IPS-18a (cell line): ENCODE measurements around the gene C11orf97.
"Not testable (repeated sequence)": the region's sequence is repeated elsewhere in the genome, so short reads cannot be mapped to it uniquely, and the experiment has no call there.

ENCODE experiments used
- H3K27ac ChIP-seq: one replicate; pipeline ENCODE4 v1.5.1; 2013; ENCODE audit warnings: low read length
- H3K27me3 ChIP-seq: one replicate; pipeline ENCODE4 v1.6.1; 2013; ENCODE audit warnings: mild to moderate bottlenecking, low read length; ENCODE audit not compliant: control insufficient read depth, insufficient read depth
- H3K36me3 ChIP-seq: one replicate; pipeline ENCODE4 v1.6.1; 2013; ENCODE audit warnings: low read depth, low read length; ENCODE audit not compliant: control insufficient read depth
- H3K4me1 ChIP-seq: one replicate; pipeline ENCODE4 v1.6.1; 2013; ENCODE audit warnings: low read depth, low read length; ENCODE audit not compliant: control insufficient read depth
- H3K4me3 ChIP-seq: one replicate; pipeline ENCODE4 v1.5.1; 2013; ENCODE audit warnings: low read length
- H3K9ac ChIP-seq: one replicate; pipeline ENCODE4 v1.6.1; 2013; ENCODE audit warnings: mild to moderate bottlenecking, low read length, moderate library complexity
- H3K9me3 ChIP-seq: one replicate; pipeline ENCODE4 v1.6.1; 2013; ENCODE audit warnings: low read depth, low read length; ENCODE audit not compliant: control insufficient read depth

C11orf97 gene

DNA sequence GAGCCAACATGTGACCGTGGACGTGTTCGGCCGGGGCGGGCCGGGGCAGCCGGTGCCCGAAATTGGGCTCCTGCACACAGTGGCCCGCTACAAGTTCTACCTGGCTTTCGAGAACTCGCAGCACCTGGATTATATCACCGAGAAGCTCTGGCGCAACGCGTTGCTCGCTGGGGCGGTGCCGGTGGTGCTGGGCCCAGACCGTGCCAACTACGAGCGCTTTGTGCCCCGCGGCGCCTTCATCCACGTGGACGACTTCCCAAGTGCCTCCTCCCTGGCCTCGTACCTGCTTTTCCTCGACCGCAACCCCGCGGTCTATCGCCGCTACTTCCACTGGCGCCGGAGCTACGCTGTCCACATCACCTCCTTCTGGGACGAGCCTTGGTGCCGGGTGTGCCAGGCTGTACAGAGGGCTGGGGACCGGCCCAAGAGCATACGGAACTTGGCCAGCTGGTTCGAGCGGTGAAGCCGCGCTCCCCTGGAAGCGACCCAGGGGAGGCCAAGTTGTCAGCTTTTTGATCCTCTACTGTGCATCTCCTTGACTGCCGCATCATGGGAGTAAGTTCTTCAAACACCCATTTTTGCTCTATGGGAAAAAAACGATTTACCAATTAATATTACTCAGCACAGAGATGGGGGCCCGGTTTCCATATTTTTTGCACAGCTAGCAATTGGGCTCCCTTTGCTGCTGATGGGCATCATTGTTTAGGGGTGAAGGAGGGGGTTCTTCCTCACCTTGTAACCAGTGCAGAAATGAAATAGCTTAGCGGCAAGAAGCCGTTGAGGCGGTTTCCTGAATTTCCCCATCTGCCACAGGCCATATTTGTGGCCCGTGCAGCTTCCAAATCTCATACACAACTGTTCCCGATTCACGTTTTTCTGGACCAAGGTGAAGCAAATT, 33.3 kb downstream of the C11orf97 start:
- peak overlapping the region; percentile 63 for H3K4me3 ChIP-seq
- H3K27ac ChIP-seq = no peak overlapping the region
- peak overlapping the region; percentile 23 for H3K9ac ChIP-seq
- H3K27me3 ChIP-seq = peaks cover 34% of the 10 kb centered on the region
- no peaks in the 10 kb centered on the region for H3K36me3 ChIP-seq
- no peaks in the 10 kb centered on the region for H3K9me3 ChIP-seq
- peaks cover 18% of the 10 kb centered on the region for H3K4me1 ChIP-seq

DNA sequence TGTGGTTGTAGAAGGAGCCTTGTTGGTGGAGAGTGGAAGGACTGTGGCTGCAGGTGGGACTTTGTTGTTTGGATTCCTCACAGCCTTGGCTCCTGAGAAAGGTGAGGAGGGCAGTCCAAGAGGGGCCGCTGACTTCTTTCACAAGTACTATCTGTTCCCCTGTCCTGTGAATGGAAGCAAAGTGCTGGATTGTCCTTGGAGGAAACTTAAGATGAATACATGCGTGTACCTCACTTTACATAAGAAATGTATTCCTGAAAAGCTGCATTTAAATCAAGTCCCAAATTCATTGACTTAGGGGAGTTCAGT, 33.9 kb downstream of the C11orf97 start:
- Histone ChIP-seq H3K9ac (no peak overlapping the region), H3K27ac (no peak overlapping the region), H3K4me1 (peaks cover 18% of the 10 kb centered on the region), H3K9me3 (no peaks in the 10 kb centered on the region), H3K4me3 (peak overlapping the region; percentile 63), H3K36me3 (no peaks in the 10 kb centered on the region), H3K27me3 (peaks cover 34% of the 10 kb centered on the region)

DNA sequence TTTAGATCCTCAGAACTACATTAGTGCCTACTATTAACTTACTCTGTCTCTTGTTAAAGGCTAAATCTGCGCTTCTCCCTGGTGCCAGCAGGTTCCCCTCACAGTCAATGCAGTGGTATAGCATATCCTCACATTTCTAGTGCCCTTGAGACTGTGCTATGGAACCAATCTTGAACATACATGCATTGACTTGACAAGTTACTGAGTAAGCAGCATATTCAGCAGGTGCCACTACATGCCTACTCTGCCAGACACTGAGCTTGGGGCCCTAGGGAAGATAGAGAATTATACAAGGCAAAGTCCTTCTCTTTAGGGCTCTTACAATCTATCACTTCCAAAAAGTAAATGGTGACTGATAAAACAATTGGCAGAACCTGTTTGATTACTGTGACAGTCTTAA, 34.6 kb downstream of the C11orf97 start:
- peaks cover 18% of the 10 kb centered on the region for H3K4me1 ChIP-seq
- H3K9ac ChIP-seq = no peak overlapping the region
- H3K36me3 ChIP-seq = no peaks in the 10 kb centered on the region
- H3K4me3 ChIP-seq = no peak overlapping the region
- no peaks in the 10 kb centered on the region for H3K9me3 ChIP-seq
- peaks cover 34% of the 10 kb centered on the region for H3K27me3 ChIP-seq
- H3K27ac ChIP-seq = no peak overlapping the region

DNA sequence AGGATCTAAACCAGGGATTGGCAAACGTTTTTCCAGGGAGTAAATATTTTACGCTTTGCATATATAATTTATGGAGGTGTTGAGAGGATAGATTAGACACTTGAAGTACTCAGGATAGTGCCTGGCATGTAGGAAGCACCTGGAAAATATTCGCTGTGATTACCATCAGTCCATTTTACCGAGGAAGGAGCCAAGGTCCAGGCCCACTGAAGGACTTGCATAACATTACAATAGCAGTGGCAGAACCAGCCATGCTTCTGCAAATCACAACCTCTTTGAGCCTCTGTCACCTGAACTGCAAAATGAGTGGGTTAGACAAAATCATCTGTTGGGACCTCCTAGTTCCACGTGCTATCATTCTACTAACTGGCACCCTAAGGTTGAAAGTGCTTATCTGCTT, 36.9 kb downstream of the C11orf97 start:
- no peaks in the 10 kb centered on the region for H3K9me3 ChIP-seq
- peaks cover 10% of the 10 kb centered on the region for H3K4me1 ChIP-seq
- no peak overlapping the region for H3K9ac ChIP-seq
- no peaks in the 10 kb centered on the region for H3K36me3 ChIP-seq
- no peak overlapping the region for H3K4me3 ChIP-seq
- H3K27me3 ChIP-seq = peaks cover 25% of the 10 kb centered on the region
- no peak overlapping the region for H3K27ac ChIP-seq

DNA sequence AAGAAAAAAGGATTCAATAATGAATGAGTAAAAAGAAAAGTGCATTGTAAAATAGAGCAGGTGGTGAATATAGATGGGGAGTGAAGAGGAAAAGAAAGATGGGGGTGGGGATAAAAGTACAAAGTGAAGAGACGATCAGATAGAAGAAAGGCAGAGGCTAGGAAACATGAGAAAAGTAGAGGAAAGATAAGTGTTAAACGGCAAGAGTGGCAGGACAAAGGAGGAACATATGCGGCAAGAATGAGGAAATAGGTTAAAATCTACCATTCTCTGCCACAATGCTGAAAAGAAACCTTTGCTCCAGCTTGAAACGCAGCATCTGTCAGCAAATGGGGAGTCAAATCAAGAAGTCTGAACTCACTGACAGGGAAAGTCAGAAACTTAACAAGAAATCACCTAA, 38.3 kb downstream of the C11orf97 start:
- H3K9ac ChIP-seq = no peak overlapping the region
- H3K36me3 ChIP-seq = no peaks in the 10 kb centered on the region
- H3K27ac ChIP-seq = no peak overlapping the region

DNA sequence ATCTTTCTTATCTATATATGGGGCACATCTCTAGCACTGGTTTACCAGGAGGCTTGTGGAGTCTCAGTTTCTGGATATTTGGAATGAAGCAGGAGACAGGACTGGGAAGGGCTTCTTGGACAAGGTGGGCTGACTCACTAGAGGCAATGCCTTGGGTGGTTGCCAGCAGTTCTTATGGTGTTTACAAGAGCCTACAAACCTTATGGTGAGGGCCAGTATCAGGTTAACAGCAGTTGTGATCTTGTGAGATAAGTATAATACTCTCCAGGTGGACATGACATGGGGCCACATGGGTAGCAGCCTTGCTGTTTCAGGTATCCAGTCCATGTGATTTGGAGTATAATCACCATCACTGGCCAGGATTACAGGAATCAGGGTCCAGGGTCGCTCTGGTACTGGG, 41.7 kb downstream of the C11orf97 start:
- H3K9ac ChIP-seq = no peak overlapping the region
- H3K27ac ChIP-seq = no peak overlapping the region
- no peaks in the 10 kb centered on the region for H3K4me1 ChIP-seq
- no peaks in the 10 kb centered on the region for H3K9me3 ChIP-seq
- no peaks in the 10 kb centered on the region for H3K27me3 ChIP-seq
- no peak overlapping the region for H3K4me3 ChIP-seq
- no peaks in the 10 kb centered on the region for H3K36me3 ChIP-seq

More for the DNA sequence above, 38.3 kb downstream of the C11orf97 start:
- Histone ChIP-seq H3K27me3 (peaks cover 14% of the 10 kb centered on the region), H3K9me3 (no peaks in the 10 kb centered on the region), H3K4me3 (no peak overlapping the region), H3K4me1 (peaks cover 9% of the 10 kb centered on the region)

DNA sequence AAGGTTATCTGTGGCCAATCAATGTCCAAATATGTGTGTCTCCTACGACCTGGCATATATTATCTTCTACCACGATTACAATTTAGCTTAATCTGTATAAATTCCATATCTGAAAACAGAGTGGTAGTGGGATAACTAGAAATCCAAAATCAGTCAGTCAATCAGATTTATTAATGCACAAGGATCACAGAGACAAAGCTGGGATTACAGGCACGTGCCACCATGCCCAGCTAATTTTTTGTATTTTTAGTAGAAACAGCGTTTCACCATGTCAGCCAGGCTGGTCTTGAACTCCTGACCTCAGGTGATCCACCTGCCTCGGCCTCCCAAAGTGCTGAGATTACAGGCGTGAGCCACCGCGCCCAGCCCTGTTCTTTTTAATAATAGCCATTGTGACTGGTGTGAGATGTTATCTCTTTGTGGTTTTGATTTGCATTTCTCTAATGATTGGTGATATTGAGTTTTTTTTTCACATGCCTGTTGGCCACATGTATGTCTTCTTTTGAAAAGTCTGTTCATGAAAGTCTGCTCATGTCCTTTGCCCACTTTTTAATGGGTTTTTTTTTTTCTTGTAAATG, 43.6 kb downstream of the C11orf97 start:
- not testable (repeated sequence) for H3K27ac ChIP-seq, H3K27me3 ChIP-seq, H3K4me3 ChIP-seq, H3K4me1 ChIP-seq, H3K9me3 ChIP-seq, H3K36me3 ChIP-seq, H3K9ac ChIP-seq

DNA sequence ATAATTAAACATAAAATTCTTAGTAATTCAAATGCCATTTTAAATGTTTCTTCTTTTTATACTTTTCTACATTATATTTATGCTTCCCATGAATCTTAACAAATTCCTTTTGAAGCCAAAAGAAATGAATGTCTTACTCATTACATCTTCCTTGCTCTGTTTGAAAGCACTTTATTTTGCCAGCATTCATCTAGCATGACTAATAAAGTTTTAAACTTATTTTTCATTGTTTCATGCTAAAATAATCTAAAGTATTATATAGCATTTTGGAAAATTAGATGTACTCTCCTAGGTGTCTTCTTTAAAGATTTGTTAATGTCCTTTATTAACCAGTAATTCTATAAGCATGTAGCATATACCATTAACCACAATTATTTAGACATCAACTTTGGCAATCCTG, 45.2 kb downstream of the C11orf97 start:
- Histone ChIP-seq H3K27ac (no peak overlapping the region), H3K9ac (no peak overlapping the region), H3K27me3 (no peaks in the 10 kb centered on the region), H3K4me1 (no peaks in the 10 kb centered on the region), H3K4me3 (no peak overlapping the region), H3K9me3 (no peaks in the 10 kb centered on the region), H3K36me3 (no peaks in the 10 kb centered on the region)

DNA sequence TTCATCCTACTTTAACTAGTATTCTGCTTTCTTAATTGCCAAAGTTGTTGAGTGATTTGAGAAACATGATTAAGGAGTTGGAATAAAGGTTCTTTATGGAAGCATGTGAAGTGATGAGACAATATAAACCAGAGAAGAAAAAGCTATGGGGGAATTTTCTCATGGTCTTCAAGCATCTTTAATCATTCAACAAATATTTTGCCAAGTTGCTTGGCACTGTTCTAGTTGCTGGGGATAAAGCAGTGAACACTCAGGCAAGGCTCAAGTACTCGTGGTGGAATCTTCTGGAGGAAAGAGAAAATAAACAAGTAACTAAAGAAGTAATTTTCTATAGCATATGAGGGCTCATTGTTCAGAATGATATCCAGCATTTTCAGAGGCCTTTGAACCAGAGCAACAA, 45.7 kb downstream of the C11orf97 start:
- Histone ChIP-seq H3K9ac (no peak overlapping the region), H3K4me3 (no peak overlapping the region), H3K27me3 (no peaks in the 10 kb centered on the region), H3K36me3 (no peaks in the 10 kb centered on the region), H3K27ac (no peak overlapping the region), H3K9me3 (no peaks in the 10 kb centered on the region), H3K4me1 (no peaks in the 10 kb centered on the region)

DNA sequence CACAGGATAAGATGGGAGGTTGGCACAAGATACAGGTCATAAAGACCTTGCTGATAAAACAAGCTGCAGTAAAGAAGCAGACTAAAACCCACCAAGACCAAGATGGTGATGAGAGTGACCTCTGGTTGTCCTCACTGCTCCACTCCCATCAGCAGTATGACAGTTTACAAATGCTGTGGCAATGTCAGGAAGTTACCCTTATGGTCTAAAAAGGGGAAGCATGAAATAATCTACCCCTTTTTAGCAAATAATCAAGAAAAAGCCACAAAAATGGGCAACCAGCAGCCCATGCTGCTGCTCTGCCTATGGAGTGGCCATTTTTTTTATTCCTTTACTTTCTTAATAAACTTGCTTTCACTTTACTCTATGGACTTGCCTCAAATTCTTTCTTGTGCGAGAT, 46.2 kb downstream of the C11orf97 start:
- no peak overlapping the region for H3K9ac ChIP-seq
- H3K27ac ChIP-seq = no peak overlapping the region

DNA sequence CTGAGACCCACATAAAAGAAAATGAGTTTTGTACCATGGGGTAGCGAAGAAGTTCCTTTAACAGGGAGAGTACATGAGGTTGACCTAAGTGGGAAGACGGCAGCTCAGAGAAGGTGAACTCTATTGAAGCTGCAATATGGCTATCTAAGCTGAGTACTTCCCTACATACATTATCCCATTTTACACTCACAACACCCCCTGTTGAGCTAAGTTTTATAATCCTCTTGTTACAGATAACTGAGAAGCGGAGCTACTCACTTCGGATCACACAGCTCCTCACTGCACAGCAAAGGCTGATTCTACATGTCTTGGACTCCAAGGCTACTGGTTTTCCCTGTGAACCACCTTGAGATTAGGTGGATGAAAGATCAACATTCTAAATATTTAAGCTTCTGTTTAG, 46.7 kb downstream of the C11orf97 start:
- Histone ChIP-seq H3K9ac (no peak overlapping the region), H3K4me1 (no peaks in the 10 kb centered on the region), H3K27ac (no peak overlapping the region), H3K36me3 (no peaks in the 10 kb centered on the region), H3K27me3 (no peaks in the 10 kb centered on the region), H3K4me3 (no peak overlapping the region), H3K9me3 (no peaks in the 10 kb centered on the region)

More for the DNA sequence above, 46.2 kb downstream of the C11orf97 start:
- no peaks in the 10 kb centered on the region for H3K4me1 ChIP-seq
- no peaks in the 10 kb centered on the region for H3K9me3 ChIP-seq
- no peak overlapping the region for H3K4me3 ChIP-seq
- no peaks in the 10 kb centered on the region for H3K36me3 ChIP-seq
- H3K27me3 ChIP-seq = no peaks in the 10 kb centered on the region

DNA sequence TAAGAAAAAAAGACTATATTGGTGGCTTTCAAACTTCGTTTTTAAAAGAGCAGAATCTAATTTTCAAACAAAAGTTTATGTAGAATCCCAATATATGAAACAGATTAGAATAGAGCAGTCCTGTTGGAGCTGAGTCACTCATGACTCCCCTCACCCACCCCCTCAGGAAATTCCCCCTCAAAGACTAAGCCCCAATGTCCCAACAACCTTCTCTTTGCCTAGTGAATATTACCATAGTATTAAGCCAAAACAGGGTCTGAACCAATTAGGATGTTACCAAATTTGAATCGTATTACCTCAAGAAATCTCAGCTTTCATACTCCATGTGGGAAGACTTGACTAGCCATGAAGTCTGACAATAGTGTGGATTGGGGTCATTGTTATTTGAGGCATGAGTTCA, 47.1 kb downstream of the C11orf97 start:
- H3K27me3 ChIP-seq = no peaks in the 10 kb centered on the region
- H3K36me3 ChIP-seq = no peaks in the 10 kb centered on the region
- H3K4me1 ChIP-seq = no peaks in the 10 kb centered on the region
- H3K9me3 ChIP-seq = no peaks in the 10 kb centered on the region
- H3K27ac ChIP-seq = no peak overlapping the region
- no peak overlapping the region for H3K4me3 ChIP-seq
- no peak overlapping the region for H3K9ac ChIP-seq
